Upper lobe of left lung (tissue), 6 donors: ENCODE data around the gene KLHL34. TPM values are rescaled to one million over a fixed set of nuclear protein-coding genes. Genes with fewer than 3 reads are reported as not detected.

Experiments used
- ATAC-seq, 2 donors: fragments of 200-7000 bp; cut with Tn5 transposase; one replicate each; pipeline ENCODE4 v1.9.1; 2022; ENCODE audit warnings: mild to moderate bottlenecking in 2 of 2, moderate library complexity in 2 of 2; ENCODE audit not compliant: low FRiP score in 2 of 2
- DNase-seq, 2 donors: peaks; one replicate each; pipeline ENCODE4 v3.0.0-alpha.2; 2019 to 2020
- H3K27ac ChIP-seq, 4 donors: fragments of 200-600 bp; sonication (generic); one replicate each; pipeline ENCODE4 v1.5.1; 2016 to 2019
- H3K27me3 ChIP-seq, 4 donors: fragments of 200-600 bp; sonication (generic); one replicate each; pipeline ENCODE4 v1.5.1; 2017 to 2019
- H3K36me3 ChIP-seq, 4 donors: fragments of 200-600 bp; sonication (generic); one replicate each; pipeline ENCODE4 v1.5.1; 2016 to 2019
- H3K4me1 ChIP-seq, 4 donors: fragments of 200-600 bp; sonication (generic); one replicate each; pipeline ENCODE4 v1.5.1; 2018 to 2019
- H3K4me3 ChIP-seq, 4 donors: fragments of 200-600 bp; sonication (generic); one replicate each; pipeline ENCODE4 v1.5.1; 2017 to 2019; ENCODE audit warnings: mild to moderate bottlenecking in 2 of 4, moderate library complexity in 1 of 4
- H3K9me3 ChIP-seq, 4 donors: fragments of 200-600 bp; sonication (generic); one replicate each; pipeline ENCODE4 v1.5.1; 2018 to 2019
- CTCF ChIP-seq, 6 experiments: fragments of 450-650 bp in 4 of 6; fragments of 200-600 bp in 2 of 6; sonication (generic) in 2 of 6; IDR thresholded peaks; one replicate each; pipeline ENCODE4 v1.5.1; 2016 to 2019; ENCODE audit warnings: antibody characterized with exemption in 6 of 6
- EP300 ChIP-seq, 4 donors: sonication (generic); formaldehyde crosslinking; IDR thresholded peaks; one replicate each; pipeline ENCODE4 v1.5.1; 2017; ENCODE audit warnings: antibody characterized with exemption in 4 of 4, control low read depth in 2 of 4
- POLR2A ChIP-seq, 4 donors: fragments of 450-650 bp; IDR thresholded peaks; one replicate each; pipeline ENCODE4 v1.5.1; 2016 to 2017; ENCODE audit warnings: antibody characterized with exemption in 4 of 4, mild to moderate bottlenecking in 2 of 4
- POLR2AphosphoS5 ChIP-seq, 2 donors: sonication (generic); formaldehyde crosslinking; IDR thresholded peaks; one replicate each; pipeline ENCODE4 v1.5.1; 2017; ENCODE audit warnings: antibody characterized with exemption in 2 of 2
- WGBS, 2 donors: methylation state at CpG; one replicate each; pipeline ENCODE4 v1.1.5; 2017 to 2018; 5-methylcytosine and 5-hydroxymethylcytosine counted together
- total RNA-seq, 6 donors: library from RNA; depleted of rRNA in 4 of 6; stranded (reverse); fragments of >200 nt in 4 of 6; gene quantifications; one replicate each; pipeline versions ENCODE4 v1.1.0 to v1.2.1, GENCODE V29; 2016 to 2021
- donor health status: DM: no; HTN: no; CAD: no; lungs with moderate emphysema.
- donor health status: DM: no; HTN: yes; CAD: no; lungs with severe emphysema.

The KLHL34 gene
- total RNA-seq, result not detected

GRCh38 chrX:21658152-21658737, at the start of gene KLHL34:
TSS of gene KLHL34 (minus strand) at chrX:21658330. CDS start at chrX:21657788, 542 bp downstream.
- Histone ChIP-seq H3K36me3 (no peaks in the 10 kb centered on the region), H3K27ac (no peak within 1 kb of the TSS), H3K27me3 (peaks cover 0 to 13% (median 0%) of the 10 kb centered on the region in 4 donors), H3K4me1 (peaks cover 0 to 12% (median 0%) of the 10 kb centered on the region in 4 donors), H3K9me3 (no peaks in the 10 kb centered on the region), H3K4me3 (peak within 1 kb of the TSS in 3 of 4 donors; percentile 1 to 25 (median 25))
- TF ChIP-seq POLR2AphosphoS5 (IDR thresholded peaks at IDR 0.05) (no peak), CTCF (IDR thresholded peaks at IDR 0.05) (no peak), EP300 (IDR thresholded peaks at IDR 0.05) (no peak), POLR2A (IDR thresholded peaks at IDR 0.05) (no peak)
- ATAC-seq, result peak in 1 of 2 donors; percentile 7
- DNase-seq, result peak in 1 of 2 donors; percentile 54
- WGBS, 2 donors, result 58% methylated on average over 52 of the region's 60 CpGs; no CpG with 5 or more reads in 1 of the 2 donors

GRCh38 chrX:21705225-21705624, 47.1 kb upstream of the KLHL34 start:
- Histone ChIP-seq H3K4me1 (no peaks in the 10 kb centered on the region), H3K9me3 (no peaks in the 10 kb centered on the region), H3K36me3 (no peaks in the 10 kb centered on the region), H3K27ac (no peak overlapping the region), H3K27me3 (no peaks in the 10 kb centered on the region), H3K4me3 (no peak overlapping the region)
- WGBS, 2 donors, result 53 to 61% methylated on average over 3 to 4 of the region's 4 CpGs
- TF ChIP-seq POLR2A (IDR thresholded peaks at IDR 0.05) (no peak), POLR2AphosphoS5 (IDR thresholded peaks at IDR 0.05) (no peak), CTCF (IDR thresholded peaks at IDR 0.05) (no peak), EP300 (IDR thresholded peaks at IDR 0.05) (no peak)
- no peak for ATAC-seq
- no peak for DNase-seq

GRCh38 chrX:21702725-21703124, 44.6 kb upstream of the KLHL34 start:
- ATAC-seq (no peak), DNase-seq (no peak)
- H3K4me3 ChIP-seq, result no peak overlapping the region
- no peaks in the 10 kb centered on the region for H3K27me3 ChIP-seq
- no peaks in the 10 kb centered on the region for H3K4me1 ChIP-seq
- WGBS, 2 donors, result 67 to 76% methylated on average over 4 of the region's 4 CpGs
- no peaks in the 10 kb centered on the region for H3K9me3 ChIP-seq
- no peaks in the 10 kb centered on the region for H3K36me3 ChIP-seq
- no peak overlapping the region for H3K27ac ChIP-seq
- TF ChIP-seq CTCF (IDR thresholded peaks at IDR 0.05), result no peak
- no peak for TF ChIP-seq POLR2A (IDR thresholded peaks at IDR 0.05)
- TF ChIP-seq POLR2AphosphoS5 (IDR thresholded peaks at IDR 0.05), result no peak

- Histone ChIP-seq H3K36me3 (no peaks in the 10 kb centered on the region), H3K27ac (no peak overlapping the region), H3K4me1 (no peaks in the 10 kb centered on the region), H3K4me3 (no peak overlapping the region), H3K9me3 (no peaks in the 10 kb centered on the region), H3K27me3 (no peaks in the 10 kb centered on the region)
- DNase-seq (no peak), ATAC-seq (peak in 1 of 2 donors; percentile 40)
- no peak for TF ChIP-seq POLR2AphosphoS5 (IDR thresholded peaks at IDR 0.05)
- TF ChIP-seq CTCF (IDR thresholded peaks at IDR 0.05), result no peak
- no peak for TF ChIP-seq POLR2A (IDR thresholded peaks at IDR 0.05)
- TF ChIP-seq EP300 (IDR thresholded peaks at IDR 0.05), result no peak
- 57 to 83% methylated on average over 2 to 3 of the region's 3 CpGs for WGBS, 2 donors
Measured at GRCh38 chrX:21700967-21701366, 42.8 kb upstream of the KLHL34 start.

- no peaks in the 10 kb centered on the region for H3K9me3 ChIP-seq
- H3K36me3 ChIP-seq, result no peaks in the 10 kb centered on the region
- WGBS, 2 donors, result 68 to 97% methylated on average over 2 to 5 of the region's 5 CpGs
- no peak for ATAC-seq
- H3K4me3 ChIP-seq, result no peak overlapping the region
- no peaks in the 10 kb centered on the region for H3K27me3 ChIP-seq
- H3K27ac ChIP-seq, result no peak overlapping the region
- TF ChIP-seq EP300 (IDR thresholded peaks at IDR 0.05) (no peak), POLR2A (IDR thresholded peaks at IDR 0.05) (no peak), CTCF (IDR thresholded peaks at IDR 0.05) (no peak), POLR2AphosphoS5 (IDR thresholded peaks at IDR 0.05) (no peak)
- no peaks in the 10 kb centered on the region for H3K4me1 ChIP-seq
- DNase-seq, result no peak
Measured at GRCh38 chrX:21700275-21700674, 42.1 kb upstream of the KLHL34 start.
